ENCODE measurements around the gene CFAP77.

The CFAP77 gene

GRCh38 chr9:132591751-132592314, 181.8 kb downstream of the CFAP77 start:
- no peak for DNase-seq (ENCODE audit: low read depth, low spot score)
- no peak overlapping the region for H3K4me3 ChIP-seq (ENCODE audit: low read depth, low read length)
- TF ChIP-seq, protein P1, sequence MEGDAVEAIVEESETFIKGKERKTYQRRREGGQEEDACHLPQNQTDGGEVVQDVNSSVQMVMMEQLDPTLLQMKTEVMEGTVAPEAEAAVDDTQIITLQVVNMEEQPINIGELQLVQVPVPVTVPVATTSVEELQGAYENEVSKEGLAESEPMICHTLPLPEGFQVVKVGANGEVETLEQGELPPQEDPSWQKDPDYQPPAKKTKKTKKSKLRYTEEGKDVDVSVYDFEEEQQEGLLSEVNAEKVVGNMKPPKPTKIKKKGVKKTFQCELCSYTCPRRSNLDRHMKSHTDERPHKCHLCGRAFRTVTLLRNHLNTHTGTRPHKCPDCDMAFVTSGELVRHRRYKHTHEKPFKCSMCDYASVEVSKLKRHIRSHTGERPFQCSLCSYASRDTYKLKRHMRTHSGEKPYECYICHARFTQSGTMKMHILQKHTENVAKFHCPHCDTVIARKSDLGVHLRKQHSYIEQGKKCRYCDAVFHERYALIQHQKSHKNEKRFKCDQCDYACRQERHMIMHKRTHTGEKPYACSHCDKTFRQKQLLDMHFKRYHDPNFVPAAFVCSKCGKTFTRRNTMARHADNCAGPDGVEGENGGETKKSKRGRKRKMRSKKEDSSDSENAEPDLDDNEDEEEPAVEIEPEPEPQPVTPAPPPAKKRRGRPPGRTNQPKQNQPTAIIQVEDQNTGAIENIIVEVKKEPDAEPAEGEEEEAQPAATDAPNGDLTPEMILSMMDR (IDR thresholded peaks at IDR 0.05; ENCODE audit: low read depth, low read length): no peak
- in situ Hi-C loops (cut with HindIII; ENCODE audit: low sequenced_read_pairs): no loop called here

DNA sequence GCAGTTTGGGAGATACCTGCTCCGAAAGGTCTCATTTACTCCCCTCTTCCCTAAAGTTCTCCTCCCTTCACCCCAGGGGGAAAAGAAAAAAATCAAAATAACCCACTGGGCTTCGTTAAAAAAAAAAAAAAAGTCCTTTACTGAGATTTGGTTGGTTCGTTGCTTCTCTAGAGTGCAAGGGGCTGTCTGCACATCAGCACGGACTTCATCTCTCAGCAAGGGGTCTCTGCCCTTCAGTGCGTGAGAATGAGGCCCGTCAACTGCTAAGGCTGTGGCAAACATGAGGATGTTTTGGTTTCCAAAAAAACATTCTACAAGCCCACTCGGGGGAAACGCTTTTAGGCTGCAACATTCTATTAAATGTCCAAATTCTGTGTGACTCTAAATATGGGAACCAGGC, 182.4 kb downstream of the CFAP77 start:
- in situ Hi-C loops (cut with HindIII; ENCODE audit: low sequenced_read_pairs): no loop called here
- DNase-seq (ENCODE audit: low read depth, low spot score): no peak
- TF ChIP-seq, protein P1 (IDR thresholded peaks at IDR 0.05; ENCODE audit: low read depth, low read length): no peak

GRCh38 chr9:132594412-132594811, 184.4 kb downstream of the CFAP77 start:
- DNase-seq (ENCODE audit: low read depth, low spot score): no peak
- no peak overlapping the region for H3K4me3 ChIP-seq (ENCODE audit: low read depth, low read length)
- TF ChIP-seq, protein P1 (IDR thresholded peaks at IDR 0.05; ENCODE audit: low read depth, low read length): no peak
- in situ Hi-C loops (cut with HindIII; ENCODE audit: low sequenced_read_pairs): no loop called here

More for the DNA sequence above, 182.4 kb downstream of the CFAP77 start:
- no peak overlapping the region for H3K4me3 ChIP-seq (ENCODE audit: low read depth, low read length)

DNA sequence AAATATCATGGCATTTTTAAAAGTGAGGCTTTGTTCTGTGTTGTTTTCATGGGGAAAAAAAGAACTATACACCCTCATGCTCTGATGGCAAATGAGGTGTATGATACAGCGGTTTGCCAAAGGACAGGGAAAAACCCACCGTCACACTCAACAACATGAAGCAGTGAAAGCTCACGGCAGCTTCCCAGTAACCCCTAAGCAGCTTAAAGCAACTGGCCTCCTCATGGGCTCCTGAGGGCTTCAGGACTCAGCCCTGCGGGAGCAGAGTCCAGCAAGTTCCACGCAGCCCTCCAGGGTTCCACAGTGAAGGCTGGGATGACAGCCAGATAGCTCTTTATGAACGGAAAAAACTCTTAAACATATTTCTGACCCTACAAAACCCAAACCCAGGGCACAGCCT, 185.3 kb downstream of the CFAP77 start:
- TF ChIP-seq, protein P1 (IDR thresholded peaks at IDR 0.05; ENCODE audit: low read depth, low read length): no peak
- DNase-seq (ENCODE audit: low read depth, low spot score): no peak
- in situ Hi-C loops (cut with HindIII; ENCODE audit: low sequenced_read_pairs): no loop called here
- no peak overlapping the region for H3K4me3 ChIP-seq (ENCODE audit: low read depth, low read length)

GRCh38 chr9:132596200-132596599, 186.2 kb downstream of the CFAP77 start:
- in situ Hi-C loops (cut with HindIII; ENCODE audit: low sequenced_read_pairs): no loop called here
- TF ChIP-seq, protein P1 (IDR thresholded peaks at IDR 0.05; ENCODE audit: low read depth, low read length): no peak
- H3K4me3 ChIP-seq (ENCODE audit: low read depth, low read length): no peak overlapping the region
- DNase-seq (ENCODE audit: low read depth, low spot score): no peak

- H3K4me3 ChIP-seq (ENCODE audit: low read depth, low read length): no peak overlapping the region
- TF ChIP-seq, protein P1 (IDR thresholded peaks at IDR 0.05; ENCODE audit: low read depth, low read length): no peak
- in situ Hi-C loops (cut with HindIII; ENCODE audit: low sequenced_read_pairs): no loop called here
- DNase-seq (ENCODE audit: low read depth, low spot score): peak; percentile 44
These were observed 187.2 kb downstream of the CFAP77 start for GRCh38 chr9:132597073-132597775.
